GM19467 (cell line): ENCODE results near the gene DLX4.

Experiments used
- ATAC-seq: cut with Tn5 transposase; IDR thresholded peaks from one replicate; pipeline ENCODE4 v1.9.1; 2021; ENCODE audit warnings: mild to moderate bottlenecking, moderate library complexity; ENCODE audit not compliant: unreplicated experiment

The DLX4 gene

DNA sequence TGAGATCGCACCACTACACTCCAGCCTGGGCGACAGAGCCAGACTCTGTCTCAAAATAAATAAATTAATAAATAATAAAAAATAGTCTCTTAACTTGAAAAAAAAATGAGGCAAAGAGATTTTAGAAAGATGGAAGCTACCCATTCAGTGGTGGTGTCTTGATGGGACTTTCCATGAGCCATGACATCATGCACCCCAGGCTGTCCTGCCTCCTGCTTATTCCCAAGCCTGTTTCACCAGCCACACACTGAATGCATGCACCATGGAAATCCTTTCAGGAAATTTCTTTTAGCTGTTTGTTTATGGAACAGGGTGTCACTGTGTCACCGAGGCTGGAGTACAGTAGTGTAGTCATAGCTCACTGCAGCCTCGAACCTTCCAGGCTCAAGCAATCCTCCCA is 34.9 kb downstream of the DLX4 start:
- ATAC-seq = no peak

DNA sequence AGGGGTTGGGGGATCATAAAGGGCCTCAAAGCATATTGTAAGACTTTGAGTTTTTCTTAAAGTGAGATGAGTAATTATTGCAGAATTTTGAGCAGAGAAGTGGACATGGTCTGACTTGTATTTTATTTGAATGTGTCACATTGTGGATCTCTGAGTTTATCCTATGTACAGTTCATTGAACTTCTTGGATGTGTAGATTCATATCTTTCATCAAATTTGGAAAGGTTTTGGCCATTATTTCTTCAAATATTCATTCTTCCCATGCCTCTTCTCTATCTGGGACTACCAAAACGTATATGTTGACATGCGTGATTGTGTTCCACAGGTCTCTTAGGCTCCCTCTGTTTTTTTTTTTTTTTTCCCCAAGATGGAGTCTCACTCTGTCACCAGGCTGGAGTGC is 40.3 kb downstream of the DLX4 start:
- ATAC-seq = no peak

DNA sequence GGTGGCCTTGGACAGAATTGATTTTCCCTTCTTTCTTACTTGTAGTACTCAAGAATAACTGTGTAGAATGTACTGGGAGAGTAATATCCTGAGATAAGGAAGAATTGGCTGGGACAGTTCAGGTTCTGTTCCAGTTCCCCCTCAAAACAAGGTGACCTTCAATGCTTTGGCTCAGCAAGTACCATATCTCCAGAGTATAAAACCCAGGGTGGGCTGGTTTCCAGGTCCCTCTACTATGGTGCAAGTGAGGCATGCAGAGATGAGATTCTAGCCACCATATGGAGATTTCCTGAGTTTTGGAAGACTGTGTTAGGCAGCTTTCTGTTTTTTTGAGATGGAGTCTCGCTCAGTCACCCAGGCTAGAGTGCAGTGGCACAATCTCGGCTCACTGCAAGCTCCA is 44.1 kb downstream of the DLX4 start:
- ATAC-seq = no peak

DNA sequence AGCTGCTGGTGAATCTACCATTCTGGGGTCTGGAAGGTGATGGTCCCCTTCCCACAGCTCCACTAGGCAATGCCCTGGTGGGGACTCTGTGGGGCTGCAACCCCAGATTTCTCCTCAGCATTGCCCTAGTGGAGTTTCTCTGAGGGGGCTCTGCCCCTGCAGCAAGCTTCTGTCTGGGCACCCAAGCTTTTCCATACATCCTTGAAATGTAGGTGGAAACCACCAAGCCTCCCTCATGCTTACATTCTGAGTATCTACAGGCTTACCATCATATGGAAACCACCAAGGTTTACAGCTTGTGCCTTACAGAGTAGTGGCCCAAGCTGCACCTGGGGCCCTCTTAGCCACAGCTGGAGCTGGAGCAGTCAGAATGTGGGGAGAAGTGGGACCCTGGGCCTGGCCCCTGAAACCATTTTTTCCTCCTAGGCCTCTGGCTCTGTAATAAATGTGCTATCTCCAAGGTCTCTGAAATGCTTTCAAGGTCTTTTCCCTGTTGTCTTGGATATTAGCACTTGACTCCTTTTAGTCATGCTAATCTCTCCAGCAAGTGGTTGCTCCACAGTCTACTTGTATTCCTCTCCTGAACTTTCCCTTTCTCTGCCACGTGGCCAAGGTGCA is 45.6 kb downstream of the DLX4 start:
- ATAC-seq = no peak

DNA sequence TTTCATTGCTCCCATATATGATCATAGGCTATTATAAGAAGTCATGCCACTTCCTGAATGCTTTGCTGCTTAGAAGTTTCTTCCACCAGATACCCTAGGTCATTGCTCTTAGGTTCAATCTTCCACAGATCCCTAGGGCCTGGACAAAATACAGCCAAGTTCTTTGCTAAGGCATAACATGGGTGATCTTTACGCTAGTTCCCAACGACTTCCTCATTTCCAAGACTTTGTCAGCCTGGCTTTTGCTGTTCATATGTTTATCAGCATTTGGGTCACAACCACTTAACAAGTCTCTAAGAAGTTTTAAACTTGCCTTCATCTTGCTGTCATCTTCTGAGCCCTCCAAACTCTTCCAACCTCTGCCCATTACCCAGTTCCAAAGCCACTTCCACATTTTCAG is 46.2 kb downstream of the DLX4 start:
- no peak for ATAC-seq

DNA sequence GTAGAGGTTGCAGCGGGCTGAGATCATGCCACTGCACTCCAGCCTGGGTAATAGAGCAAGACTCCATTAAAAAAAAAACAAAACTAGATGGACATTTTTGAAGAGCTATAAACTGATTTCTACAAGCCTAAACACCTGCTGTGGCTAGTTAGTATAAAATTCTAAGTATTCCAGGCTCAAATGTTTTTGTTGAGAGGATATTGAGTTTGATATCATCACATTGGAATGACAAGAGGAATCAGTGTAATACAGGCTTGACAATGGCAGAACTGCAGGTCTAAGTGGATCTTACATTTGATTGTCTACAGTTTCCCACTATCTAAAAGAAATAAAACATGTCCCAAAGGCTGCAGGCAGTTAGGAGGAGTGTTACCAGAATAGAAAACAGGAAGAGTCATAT is 49.9 kb downstream of the DLX4 start:
- ATAC-seq = no peak

DNA sequence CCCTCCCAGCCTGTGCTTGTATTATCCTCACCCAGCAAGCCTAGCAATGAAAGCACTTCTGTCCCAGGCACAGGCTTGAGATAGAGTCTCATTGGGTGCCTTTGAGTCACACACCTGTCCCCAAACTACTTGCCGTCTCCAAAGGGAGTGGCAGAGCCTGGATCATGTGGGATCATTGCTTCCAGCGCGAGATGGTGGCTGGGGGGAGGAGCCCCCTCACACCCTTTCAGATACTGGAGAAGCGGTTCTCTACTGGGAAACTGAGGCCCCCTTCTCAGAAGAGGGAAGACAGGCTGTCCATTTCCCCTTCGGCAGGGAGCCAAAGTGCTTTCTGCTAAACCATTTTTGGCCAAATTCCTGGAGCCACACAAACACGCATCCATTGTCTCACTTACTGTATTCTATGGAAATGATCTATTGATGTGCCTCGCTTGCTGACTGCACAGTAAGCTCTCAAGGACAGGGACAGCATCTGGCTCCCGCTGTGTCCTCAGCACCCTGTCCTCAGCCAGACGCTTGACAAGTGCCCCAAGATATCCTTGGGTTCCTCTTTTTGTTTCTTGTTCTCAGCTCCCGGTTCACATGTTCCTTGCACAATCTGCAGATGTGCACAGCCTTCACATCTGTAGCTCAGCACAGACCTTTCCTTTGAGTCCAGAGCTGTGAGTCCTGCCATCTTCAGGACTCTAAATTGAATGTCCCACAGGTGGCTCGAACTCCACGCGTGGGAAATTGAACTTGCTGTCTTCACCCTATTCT is 52.0 kb downstream of the DLX4 start:
- ATAC-seq = no peak

DNA sequence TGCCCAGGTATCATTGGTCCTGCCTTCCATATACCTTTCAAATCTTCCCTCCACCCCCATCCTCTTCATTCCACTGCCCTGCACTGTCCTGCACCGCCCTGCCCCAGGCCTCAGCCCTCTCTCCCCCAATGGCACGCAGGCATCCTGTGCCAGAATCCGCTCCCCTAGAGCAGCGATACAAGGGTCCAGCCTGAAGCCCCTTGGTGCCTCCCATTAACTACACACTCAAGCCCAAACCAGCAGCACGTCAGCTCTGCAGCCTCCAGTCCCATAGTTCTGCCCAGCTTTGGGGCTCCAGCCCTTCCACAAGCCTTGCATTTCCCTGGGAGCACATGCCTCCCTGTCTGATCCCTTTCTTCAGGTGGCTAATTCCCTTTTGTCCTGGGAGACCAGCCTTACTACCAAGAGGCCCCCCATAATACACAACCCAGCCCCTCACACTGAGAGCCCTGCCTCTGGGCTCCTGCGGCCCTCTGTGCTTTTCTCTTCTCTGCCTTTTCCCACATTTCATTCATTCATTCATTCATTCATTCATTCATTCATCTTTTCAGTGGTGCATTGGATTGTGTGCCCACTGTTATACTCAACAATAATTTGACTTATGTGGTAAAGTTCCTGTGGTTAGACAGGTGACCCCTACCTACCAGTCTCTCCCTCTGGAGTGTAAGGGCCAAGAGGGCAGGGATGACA is 52.8 kb downstream of the DLX4 start:
- ATAC-seq = no peak

DNA sequence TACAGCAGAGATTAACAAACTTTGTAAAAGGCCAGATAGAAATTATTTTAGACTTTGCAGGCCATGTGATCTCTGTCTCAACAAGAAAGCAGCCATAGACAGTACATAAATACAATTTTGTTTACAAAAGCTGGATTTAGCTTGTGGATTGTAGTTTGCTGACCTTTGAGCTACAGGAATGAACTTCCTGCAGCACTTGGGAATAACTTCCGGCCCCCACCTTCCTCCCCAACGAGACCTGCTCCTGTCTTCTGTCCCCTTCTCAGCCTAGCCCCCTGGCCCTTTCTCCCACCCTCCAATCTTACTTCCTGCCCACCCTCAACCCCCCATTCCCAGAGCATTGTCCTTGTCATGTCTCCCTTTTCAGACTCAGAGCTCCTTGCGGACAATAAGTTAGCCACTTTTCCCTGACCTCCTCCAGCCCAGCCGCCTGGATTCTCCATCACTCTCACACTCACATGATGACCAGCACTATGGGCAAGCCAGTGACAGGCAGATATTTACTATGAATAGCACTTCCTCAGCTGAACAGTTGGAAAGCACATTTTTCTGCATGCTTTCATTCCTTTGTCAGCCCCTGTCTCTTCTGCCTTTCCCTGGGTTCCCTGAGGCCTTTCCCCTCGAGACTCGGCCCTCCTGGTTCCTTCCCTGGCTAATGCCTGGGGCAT is 53.6 kb downstream of the DLX4 start:
- ATAC-seq = no peak

DNA sequence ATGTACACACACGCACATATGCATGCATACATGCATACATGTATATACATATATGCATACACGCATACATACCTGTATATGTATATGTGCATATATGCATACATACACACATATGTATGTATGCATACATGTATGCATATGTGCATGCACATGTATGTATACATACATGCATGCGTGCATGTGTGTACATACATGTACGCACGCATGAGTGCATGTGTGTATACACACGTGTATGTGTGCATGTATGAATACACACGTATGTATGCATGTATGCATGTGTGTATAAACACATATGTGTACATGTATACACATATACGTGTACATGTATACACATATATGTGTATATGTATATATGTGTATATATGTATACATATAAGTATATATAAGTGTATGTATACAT is 54.5 kb downstream of the DLX4 start:
- ATAC-seq = no peak
